Endothelial cell of umbilical vein (primary cell): ENCODE data around the gene SNX10. TPM values are rescaled to one million over a fixed set of nuclear protein-coding genes. Genes with fewer than 3 reads are reported as not detected.

Experiments
- BruUV-seq: library from RNA; stranded (reverse); fragments of 400-500 nt; replicated peaks from 2 replicates; lab custom pipeline; 2021; lab: Mats Ljungman, UMichigan
- CTCF ChIA-PET: fragments of 300-600, 350-600 bp; sonication (Branson Sonifier 250); formaldehyde crosslinking; loops from one replicate; lab custom pipeline; 2021; ENCODE audit warnings: antibody characterized with exemption, inconsistent platforms; lab: Charles Lee
- POLR2A ChIA-PET: fragments of 300-600, 350-600 bp; sonication (Branson Sonifier 250); formaldehyde crosslinking; loops from one replicate; lab custom pipeline; 2021; ENCODE audit warnings: antibody characterized with exemption, inconsistent platforms; lab: Charles Lee
- DNase-seq: peaks from one replicate; pipeline ENCODE4 v3.0.0-alpha.2; 2011; ENCODE audit warnings: low read depth, low spot score
- FAIRE-seq: peaks from 2 replicates; lab custom pipeline; 2011; peaks lifted over from hg19 to GRCh38; lab: Jason Lieb, UNC
- H2AFZ ChIP-seq: 2 replicates; pipeline ENCODE4 v1.6.0; 2012; ENCODE audit warnings: low read depth, low read length, control low read depth, inconsistent platforms
- H3K27ac ChIP-seq: 2 replicates; pipeline ENCODE4 v1.5.1; 2011; ENCODE audit warnings: low read depth, mild to moderate bottlenecking, control low read depth, low read length, moderate library complexity; ENCODE audit not compliant: insufficient read depth
- H3K27me3 ChIP-seq, 2 experiments: 2 replicates each; pipeline versions ENCODE4 v1.6.0 to v1.6.1; 2011; ENCODE audit warnings: low read length in 2 of 2, mixed read lengths in 1 of 2; ENCODE audit not compliant: control insufficient read depth in 2 of 2, insufficient read depth in 2 of 2
- H3K36me3 ChIP-seq, 2 experiments: 2 replicates in 1 of 2; 3 replicates in 1 of 2; pipeline ENCODE4 v1.5.1; 2011; ENCODE audit warnings: low read length in 2 of 2, mild to moderate bottlenecking in 1 of 2, moderate library complexity in 1 of 2; ENCODE audit not compliant: control insufficient read depth in 2 of 2, insufficient read depth in 2 of 2; ENCODE audit errors: extremely low read depth in 1 of 2
- H3K4me1 ChIP-seq: 3 replicates; pipeline ENCODE4 v1.5.1; 2011; ENCODE audit warnings: mild to moderate bottlenecking, low read length; ENCODE audit not compliant: control insufficient read depth, insufficient read depth; ENCODE audit errors: extremely low read depth
- H3K4me2 ChIP-seq: 2 replicates; pipeline ENCODE4 v1.6.1; 2011; ENCODE audit warnings: low read length, control low read depth, mixed read lengths; ENCODE audit not compliant: insufficient read depth
- H3K4me3 ChIP-seq, 3 experiments: fragments of 200-600 bp in 1 of 3; sonication (generic), shearing (Covaris generic) in 1 of 3; replicated peaks in 1 of 3; 2 replicates each; pipeline ENCODE4 v1.5.1; 2011 to 2016; ENCODE audit warnings: control low read depth in 3 of 3, low read length in 3 of 3, mild to moderate bottlenecking in 2 of 3, inconsistent platforms in 1 of 3, low read depth in 1 of 3, moderate library complexity in 1 of 3; ENCODE audit not compliant: insufficient read depth in 1 of 3
- H3K79me2 ChIP-seq: 2 replicates; pipeline ENCODE4 v1.6.0; 2012; ENCODE audit warnings: low read length, inconsistent platforms; ENCODE audit not compliant: control insufficient read depth, insufficient read depth
- H3K9ac ChIP-seq: replicated peaks from 2 replicates; pipeline ENCODE3; 2011; ENCODE audit warnings: low read length, control low read depth; ENCODE audit not compliant: insufficient read depth; ENCODE audit errors: extremely low read depth
- H3K9me1 ChIP-seq: replicated peaks from 3 replicates; pipeline ENCODE4 v1.6.0; 2011; ENCODE audit warnings: mild to moderate bottlenecking, low read length; ENCODE audit not compliant: control insufficient read depth, insufficient read depth; ENCODE audit errors: extremely low read depth
- H3K9me3 ChIP-seq: replicated peaks from 2 replicates; pipeline ENCODE4 v1.5.1; 2012; ENCODE audit warnings: low read length, inconsistent platforms; ENCODE audit not compliant: control insufficient read depth, insufficient read depth
- H4K20me1 ChIP-seq: replicated peaks from 2 replicates; pipeline ENCODE3; 2011; ENCODE audit warnings: mild to moderate bottlenecking, low read length; ENCODE audit not compliant: control insufficient read depth, insufficient read depth; ENCODE audit errors: extremely low read depth
- CTCF ChIP-seq, 2 donors: IDR thresholded peaks; 1 replicate in 1 of 2; 2 replicates in 1 of 2; pipeline ENCODE4 v1.5.1; 2011; ENCODE audit warnings: low read length in 2 of 2, mild to moderate bottlenecking in 2 of 2, moderate library complexity in 2 of 2, control low read depth in 1 of 2, inconsistent platforms in 1 of 2, low read depth in 1 of 2; ENCODE audit not compliant: insufficient read depth in 1 of 2; ENCODE audit errors: extremely low read depth in 1 of 2
- EZH2 ChIP-seq: IDR thresholded peaks from 2 replicates; pipeline ENCODE4 v1.6.1; 2012; ENCODE audit warnings: borderline replicate concordance, low read depth, mild to moderate bottlenecking, moderate library complexity, low read length, inconsistent platforms; ENCODE audit not compliant: severe bottlenecking
- FOS ChIP-seq: IDR thresholded peaks from 2 replicates; pipeline ENCODE4 v1.6.1; 2011; ENCODE audit warnings: mild to moderate bottlenecking, low read length, moderate library complexity, borderline replicate concordance; ENCODE audit not compliant: insufficient read depth
- GATA2 ChIP-seq: IDR thresholded peaks from 2 replicates; pipeline ENCODE4 v1.7.0; 2011; ENCODE audit warnings: low read depth, mild to moderate bottlenecking, moderate library complexity, mixed read lengths, low read length; ENCODE audit not compliant: insufficient read length, insufficient read depth
- JUN ChIP-seq: IDR thresholded peaks from 2 replicates; pipeline ENCODE4 v1.6.1; 2011; ENCODE audit warnings: borderline replicate concordance, low read depth; ENCODE audit not compliant: insufficient read length, insufficient read depth
- MAX ChIP-seq: IDR thresholded peaks from 2 replicates; pipeline ENCODE4 v1.6.1; 2011; ENCODE audit not compliant: insufficient read depth, insufficient read length
- MYC ChIP-seq: IDR thresholded peaks from one replicate; pipeline ENCODE4 v1.6.1; 2011; ENCODE audit warnings: mild to moderate bottlenecking, low read depth, low read length
- POLR2A ChIP-seq: IDR thresholded peaks from 2 replicates; pipeline ENCODE4 v1.6.1; 2012; ENCODE audit warnings: low read depth, mild to moderate bottlenecking, control low read depth, low read length
- POLR2AphosphoS5 ChIP-seq: IDR thresholded peaks from 2 replicates; pipeline ENCODE4 v1.6.1; 2012; ENCODE audit warnings: low read depth, mild to moderate bottlenecking, control low read depth, low read length, moderate library complexity; ENCODE audit not compliant: insufficient read depth
- dilution Hi-C: fragments of 300-500 bp; cut with MboI; formaldehyde crosslinking; loops from one replicate; pipeline ENCODE4 v1.15.0; 2019; ENCODE audit warnings: low sequenced_read_pairs; ENCODE audit not compliant: extremely low pct_ligation_motif_present
- intact Hi-C: fragments of 100-400 bp; cut with micrococcal nuclease; formaldehyde crosslinking; loops from one replicate; pipeline ENCODE4 v1.10.0; 2022
- polyA plus RNA-seq, 4 experiments: library from polyadenylated mRNA; depleted of rRNA in 3 of 4; stranded (reverse) in 3 of 4; unstranded in 1 of 4; fragments of >200 nt; gene quantifications; 2 replicates each; pipeline versions ENCODE4 v1.2.1 to v1.2.3, GENCODE V29; 2011 to 2012; ENCODE audit warnings: missing spikeins in 1 of 4
- total RNA-seq: library from RNA; stranded (reverse); gene quantifications from 2 replicates; pipeline ENCODE4 v1.2.3, GENCODE V29; 2021

The SNX10 gene
- total and polyA plus RNA-seq, 2 donors (not counting 3 experiments of a cell fraction or from before 2014, with no cell fraction given) = 0.25 to 0.80 TPM

GRCh38 chr7:26275213-26275612 lies 16.4 kb upstream of the SNX10 start:
- H3K27ac ChIP-seq = no peak overlapping the region
- DNase-seq (no peak), FAIRE-seq (no peak)
- no peak overlapping the region for H3K9ac ChIP-seq
- no peaks in the 10 kb centered on the region for H3K9me3 ChIP-seq
- no peak overlapping the region for H3K4me2 ChIP-seq
- dilution Hi-C loops (no loop called here), intact Hi-C loops (loop anchor here (5.0 kb wide), 1 partner anchor 92 kb away; no protein-coding TSS in a partner anchor)
- ChIA-PET CTCF (no interaction called here), POLR2A (no interaction called here)
- H2AFZ ChIP-seq = no peak overlapping the region
- H3K79me2 ChIP-seq = no peaks in the 10 kb centered on the region
- H3K36me3 ChIP-seq = no peaks in the 10 kb centered on the region
- no peaks in the 10 kb centered on the region for H3K27me3 ChIP-seq
- H3K9me1 ChIP-seq = no peaks in the 10 kb centered on the region
- no peaks in the 10 kb centered on the region for H4K20me1 ChIP-seq
- no peaks in the 10 kb centered on the region for H3K4me1 ChIP-seq
- H3K4me3 ChIP-seq = no peak overlapping the region
- BruUV-seq = no TSS peak
- TF ChIP-seq POLR2A (no peak), GATA2 (no peak), CTCF (IDR thresholded peaks at IDR 0.05; ENCODE audit: extremely low read depth in 1 of 2, insufficient read depth in 1 of 2, low read depth in 1 of 2, low read length in 2 of 2) (no peak), MAX (no peak), POLR2AphosphoS5 (no peak), JUN (no peak)

- Histone ChIP-seq H3K9ac (no peak overlapping the region), H3K9me3 (no peaks in the 10 kb centered on the region), H3K27me3 (no peaks in the 10 kb centered on the region), H3K4me3 (no peak overlapping the region), H3K4me2 (no peak overlapping the region), H3K79me2 (no peaks in the 10 kb centered on the region), H2AFZ (no peak overlapping the region), H3K9me1 (no peaks in the 10 kb centered on the region), H3K4me1 (no peaks in the 10 kb centered on the region), H3K36me3 (no peaks in the 10 kb centered on the region), H3K27ac (no peak overlapping the region), H4K20me1 (no peaks in the 10 kb centered on the region)
- dilution Hi-C loops = no loop called here
- DNase-seq (no peak), FAIRE-seq (no peak)
- ChIA-PET CTCF (no interaction called here), POLR2A (no interaction called here)
- intact Hi-C loops = loop anchor here (5.0 kb wide), 1 partner anchor 89 kb away; no protein-coding TSS in a partner anchor
- no TSS peak for BruUV-seq
- TF ChIP-seq CTCF (IDR thresholded peaks at IDR 0.05; ENCODE audit: extremely low read depth in 1 of 2, insufficient read depth in 1 of 2, low read depth in 1 of 2, low read length in 2 of 2) (no peak), MAX (no peak), JUN (no peak), MYC (no peak), FOS (no peak), POLR2A (no peak), POLR2AphosphoS5 (no peak), EZH2 (no peak), GATA2 (no peak)
Observed at GRCh38 chr7:26278770-26279169, 12.9 kb upstream of the SNX10 start.
